ENCODE data around the gene MFSD2B. TPM values are rescaled to one million over a fixed set of nuclear protein-coding genes. Genes with fewer than 3 reads are reported as not detected.
A peak's percentile ranks its signal among the peaks of the same experiment; 100 is the strongest.

Gene MFSD2B
- total RNA-seq, 1 experiment from 2014 or later: 0.39 TPM

- intact Hi-C loops (cut with micrococcal nuclease): no loop called here
- BruUV-seq (replicated peaks): no TSS peak
- no peak for TF ChIP-seq SRF (IDR thresholded peaks at IDR 0.05; ENCODE audit: low read depth)
- TF ChIP-seq JUND (IDR thresholded peaks at IDR 0.05): 0 out of 2 replicates have a peak, but pooled peaks have one; percentile 33
- DNase-seq (ENCODE audit: low read depth, low spot score) (no peak), ATAC-seq (peak; percentile 65)
- ChIA-PET CTCF (no interaction called here), POLR2A (no interaction called here), RAD21 (ENCODE audit: low non-redundant PET in 1 of 2, low total read pairs in 2 of 2, uncharacterized antibody in 2 of 2, unreplicated experiment in 2 of 2) (no interaction called here)
- Histone ChIP-seq H3K4me1 (ENCODE audit: control insufficient read depth in 1 of 2, insufficient read depth in 2 of 2, low read length in 2 of 2) (peaks cover 10 to 20% of the 10 kb centered on the region in 2 experiments), H3K27ac (ENCODE audit: low read depth, low read length) (no peak overlapping the region; the same call in none of the 2 replicates), H3K9me3 (ENCODE audit: control insufficient read depth in 1 of 2, insufficient read depth in 1 of 2, low read depth in 1 of 2, low read length in 2 of 2) (no peaks in the 10 kb centered on the region), H3K9me2 (ENCODE audit: insufficient read depth) (no peaks in the 10 kb centered on the region), H3K36me3 (ENCODE audit: control insufficient read depth in 1 of 2, insufficient read depth in 2 of 2, low read length in 2 of 2) (no peaks in the 10 kb centered on the region), H3K4me3 (replicated peaks in 1 of 2; ENCODE audit: low read depth in 1 of 2, low read length in 2 of 2) (no peak overlapping the region), H3K79me2 (ENCODE audit: insufficient read depth, low read length) (no peaks in the 10 kb centered on the region), H3K9ac (ENCODE audit: low read length) (no peak overlapping the region), H2AFZ (ENCODE audit: low read depth, low read length, poor library complexity, severe bottlenecking) (no peak overlapping the region), H3K27me3 (ENCODE audit: insufficient read depth, low read length) (no peaks in the 10 kb centered on the region), H3K4me2 (ENCODE audit: low read length) (peak overlapping the region; percentile 22), H4K20me1 (ENCODE audit: insufficient read depth) (no peaks in the 10 kb centered on the region)
Observed at GRCh38 chr2:24015562-24016375, 5.9 kb downstream of the MFSD2B start.

- H3K4me1 ChIP-seq (ENCODE audit: control insufficient read depth in 1 of 2, insufficient read depth in 2 of 2, low read length in 2 of 2): peaks cover 10 to 23% of the 10 kb centered on the region in 2 experiments
- ChIA-PET POLR2A (no interaction called here), RAD21 (ENCODE audit: low non-redundant PET in 1 of 2, low total read pairs in 2 of 2, uncharacterized antibody in 2 of 2, unreplicated experiment in 2 of 2) (no interaction called here), CTCF (no interaction called here)
- no peak for DNase-seq (ENCODE audit: low read depth, low spot score)
- no peak overlapping the region for H2AFZ ChIP-seq (ENCODE audit: low read depth, low read length, poor library complexity, severe bottlenecking)
- H3K27me3 ChIP-seq (ENCODE audit: insufficient read depth, low read length): no peaks in the 10 kb centered on the region
- no TSS peak for BruUV-seq (replicated peaks)
- H3K9me2 ChIP-seq (ENCODE audit: insufficient read depth): no peaks in the 10 kb centered on the region
- no peaks in the 10 kb centered on the region for H4K20me1 ChIP-seq (ENCODE audit: insufficient read depth)
- no peaks in the 10 kb centered on the region for H3K36me3 ChIP-seq (ENCODE audit: control insufficient read depth in 1 of 2, insufficient read depth in 2 of 2, low read length in 2 of 2)
- H3K79me2 ChIP-seq (ENCODE audit: insufficient read depth, low read length): no peaks in the 10 kb centered on the region
- ATAC-seq: no peak; the same call in 1 of the 2 replicates
- H3K9ac ChIP-seq (ENCODE audit: low read length): no peak overlapping the region
- peak overlapping the region; percentile 22; the same call in 1 of the 2 replicates for H3K4me2 ChIP-seq (ENCODE audit: low read length)
- no peak overlapping the region for H3K4me3 ChIP-seq (replicated peaks in 1 of 2; ENCODE audit: low read depth in 1 of 2, low read length in 2 of 2)
- H3K27ac ChIP-seq (ENCODE audit: low read depth, low read length): no peak overlapping the region; the same call in 1 of the 2 replicates
- H3K9me3 ChIP-seq (ENCODE audit: control insufficient read depth in 1 of 2, insufficient read depth in 1 of 2, low read depth in 1 of 2, low read length in 2 of 2): no peaks in the 10 kb centered on the region
- intact Hi-C loops (cut with micrococcal nuclease): no loop called here
- TF ChIP-seq SP1 (IDR thresholded peaks at IDR 0.05; ENCODE audit: low read depth): no peak
- TF ChIP-seq CEBPB (IDR thresholded peaks at IDR 0.05; ENCODE audit: low read depth): no peak
- TF ChIP-seq CBX3 (IDR thresholded peaks at IDR 0.05; ENCODE audit: low read depth): no peak
- no peak for TF ChIP-seq ZBTB33 (IDR thresholded peaks at IDR 0.05; ENCODE audit: extremely low read depth, insufficient replicate concordance, low read length)
- no peak for TF ChIP-seq YY1 (IDR thresholded peaks at IDR 0.05; ENCODE audit: extremely low read depth, insufficient replicate concordance, low read depth, low read length)
- TF ChIP-seq TCF7L2 (IDR thresholded peaks at IDR 0.05; ENCODE audit: borderline replicate concordance, extremely low read depth, insufficient read depth, insufficient read length): no peak
- TF ChIP-seq POLR2A (IDR thresholded peaks at IDR 0.05; ENCODE audit: borderline replicate concordance, extremely low read depth, insufficient read depth, insufficient read length): no peak
- no peak for TF ChIP-seq CTCF (IDR thresholded peaks at IDR 0.05 in 2 of 3, conservative IDR thresholded peaks at IDR 0.05 in 1 of 3; ENCODE audit: borderline replicate concordance in 1 of 3, insufficient read depth in 1 of 3, low read depth in 2 of 3, low read length in 2 of 3)
- no peak for TF ChIP-seq EZH2 (IDR thresholded peaks at IDR 0.05)
- TF ChIP-seq SIN3A (IDR thresholded peaks at IDR 0.05; ENCODE audit: low read depth): no peak
- no peak for TF ChIP-seq EZH2phosphoT487 (IDR thresholded peaks at IDR 0.05; ENCODE audit: borderline replicate concordance)
- TF ChIP-seq RAD21 (IDR thresholded peaks at IDR 0.05; ENCODE audit: low read depth): no peak
- TF ChIP-seq MAX (IDR thresholded peaks at IDR 0.05): no peak
- no peak for TF ChIP-seq JUND (IDR thresholded peaks at IDR 0.05)
Observed at GRCh38 chr2:24016376-24016761, 6.5 kb downstream of the MFSD2B start.

Data from HCT116 (cell line).